NCI-H146 (cell line): ENCODE data around the gene ART4.
A peak's percentile ranks its signal among the peaks of the same experiment; 100 is the strongest.

Experiments used
- DNase-seq: peaks from one replicate; lab custom pipeline; 2025; lab: John Stamatoyannopoulos, UW

Gene ART4

DNA sequence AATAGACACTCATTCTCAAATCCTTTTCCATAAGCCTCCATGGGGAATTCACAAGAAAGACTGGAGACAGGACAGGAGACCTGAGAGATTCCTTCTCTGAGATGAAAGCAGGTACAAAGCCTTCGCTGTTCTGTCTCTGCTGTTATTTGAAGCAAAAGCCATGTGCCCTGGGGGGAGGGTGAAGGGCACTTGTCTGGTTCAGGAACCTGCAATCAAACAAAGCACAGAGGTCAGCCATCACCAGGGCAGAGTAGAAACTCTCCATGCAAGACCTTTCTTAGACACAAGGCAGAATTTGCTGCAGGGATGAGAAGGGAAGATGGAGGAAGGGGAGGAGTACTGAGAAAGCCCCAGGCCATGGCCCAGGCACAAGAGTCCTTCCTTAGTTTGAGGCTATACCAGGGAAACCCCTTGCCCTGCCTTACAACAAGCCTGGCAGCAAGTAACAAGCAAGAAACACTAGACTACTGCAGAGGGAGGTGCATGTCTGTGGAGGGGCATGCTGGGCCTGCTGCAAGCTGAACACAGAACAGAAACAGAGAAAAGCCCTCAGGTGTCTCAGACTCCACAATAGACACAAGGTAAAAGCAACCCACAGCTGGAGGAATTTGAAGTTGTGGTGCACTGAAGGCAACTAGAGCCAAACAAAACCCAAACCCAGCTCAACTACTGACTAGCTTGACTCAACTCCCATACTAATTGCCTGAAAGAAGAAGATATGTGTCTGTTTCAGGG lies 7.8 kb upstream of the ART4 start:
- DNase-seq, result no peak

DNA sequence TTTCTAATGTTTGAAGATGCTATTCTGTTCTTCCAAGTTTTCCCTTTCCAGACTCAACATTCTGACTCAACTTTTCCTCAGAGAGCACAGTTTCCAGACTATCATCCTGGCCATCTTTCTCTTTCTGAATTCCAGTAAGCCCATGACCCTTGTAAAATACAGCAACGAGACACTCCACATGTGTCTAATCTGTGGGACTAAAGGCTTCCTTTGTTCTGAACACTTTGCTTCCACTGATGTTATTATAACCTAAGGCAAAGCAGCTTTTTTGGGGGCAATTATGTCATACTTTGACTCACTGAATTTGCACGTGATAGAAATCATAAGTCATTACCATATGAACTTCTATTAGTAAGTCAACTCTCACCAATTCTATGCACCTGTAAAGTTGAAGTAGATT lies 6.3 kb upstream of the ART4 start:
- DNase-seq, result no peak

DNA sequence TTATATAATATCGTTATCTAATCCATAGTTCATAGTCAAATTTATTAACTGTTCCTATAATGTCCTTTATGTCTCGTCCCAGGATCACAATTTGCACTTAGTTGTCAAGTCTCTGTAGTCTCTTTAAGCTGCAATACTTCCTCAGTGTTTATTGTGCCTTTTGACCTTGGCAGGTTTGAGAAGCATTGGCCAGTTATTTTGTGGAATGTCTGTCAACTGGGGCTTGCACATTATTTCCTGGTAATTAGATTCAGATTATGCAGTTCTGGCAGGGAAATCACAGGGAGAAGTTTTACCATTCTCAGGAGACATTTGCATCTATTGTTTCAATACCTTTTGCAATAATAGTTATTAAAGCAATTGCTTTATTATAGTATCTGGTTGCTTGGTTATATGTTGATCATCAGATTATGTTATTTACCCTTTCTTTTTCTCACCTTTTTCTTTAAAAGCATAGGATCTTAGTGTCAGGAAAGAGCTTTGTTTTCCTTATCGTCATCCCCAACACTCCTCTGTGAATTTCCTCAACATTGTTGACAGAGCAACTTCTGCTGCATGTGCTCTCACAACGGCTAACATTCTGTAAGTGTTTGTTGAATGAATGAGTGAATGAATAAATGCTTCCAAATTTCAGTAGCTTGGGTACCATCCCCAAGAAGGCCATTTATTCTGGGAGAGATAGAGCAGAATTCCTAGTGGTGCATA lies 3.7 kb upstream of the ART4 start:
- no peak for DNase-seq

DNA sequence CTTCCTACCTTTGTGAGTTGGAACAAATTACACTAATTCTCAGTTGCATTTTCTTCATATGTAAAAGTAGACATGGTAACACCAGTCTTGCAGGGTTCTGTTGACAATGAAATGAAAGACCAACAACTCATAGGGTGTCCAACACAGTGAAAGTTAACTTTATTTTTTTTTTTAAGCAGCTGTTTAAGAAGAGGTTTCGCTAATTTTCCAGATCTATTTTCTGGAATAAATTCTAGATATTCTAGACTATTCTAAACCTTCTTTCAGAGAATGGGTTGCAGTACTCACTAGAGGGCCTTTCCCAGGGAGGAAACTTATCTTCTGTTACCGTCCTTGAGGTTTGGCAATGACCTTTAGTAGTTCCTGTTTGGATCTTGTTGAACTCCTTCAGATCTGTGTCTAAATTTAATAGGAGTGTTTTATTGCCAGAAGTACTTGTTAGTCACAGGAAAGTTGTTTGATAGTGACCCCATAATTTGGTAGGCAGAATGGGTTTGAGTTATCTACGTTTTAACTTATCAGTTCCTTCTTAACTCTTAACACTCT lies 2.8 kb upstream of the ART4 start:
- DNase-seq, result no peak

DNA sequence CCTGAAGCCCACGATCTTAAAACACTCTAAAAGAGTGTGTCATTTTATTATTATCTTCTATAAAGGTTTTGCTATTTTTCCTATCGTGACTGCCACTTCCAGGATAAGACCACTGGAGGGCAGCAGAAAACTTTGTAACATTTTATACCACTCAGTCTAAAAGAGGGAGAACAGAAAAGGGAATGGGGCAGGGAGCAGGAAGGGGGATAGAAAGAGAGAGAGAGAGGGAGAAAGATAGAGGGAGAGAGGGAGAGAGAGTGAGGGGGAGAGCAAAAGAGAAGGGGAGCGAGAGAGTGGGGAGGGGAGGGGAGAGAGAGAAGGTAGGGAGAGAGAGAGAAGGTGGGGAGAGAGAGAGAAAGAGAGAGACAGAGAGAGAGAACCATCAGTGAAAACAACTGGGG lies 2.0 kb upstream of the ART4 start:
- DNase-seq, result peak; percentile 43

DNA sequence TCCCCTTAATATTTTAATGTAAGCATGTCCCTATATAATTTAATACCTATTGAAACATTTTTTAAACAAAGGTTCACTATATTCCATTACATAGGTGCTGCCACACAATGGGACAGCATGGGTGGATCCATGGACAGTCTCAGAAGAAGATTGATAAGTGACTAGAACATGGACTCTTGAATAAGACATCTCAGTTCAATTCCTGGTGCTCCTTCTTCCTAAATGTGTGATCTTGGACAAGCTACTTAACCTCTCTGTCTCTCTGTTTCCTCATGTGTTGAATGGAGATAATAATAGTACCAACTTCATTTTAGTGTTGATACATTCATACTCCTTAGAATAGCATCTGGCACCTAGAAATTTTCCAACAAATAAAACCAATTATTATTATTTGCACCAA lies 1.1 kb upstream of the ART4 start:
- DNase-seq, result no peak

DNA sequence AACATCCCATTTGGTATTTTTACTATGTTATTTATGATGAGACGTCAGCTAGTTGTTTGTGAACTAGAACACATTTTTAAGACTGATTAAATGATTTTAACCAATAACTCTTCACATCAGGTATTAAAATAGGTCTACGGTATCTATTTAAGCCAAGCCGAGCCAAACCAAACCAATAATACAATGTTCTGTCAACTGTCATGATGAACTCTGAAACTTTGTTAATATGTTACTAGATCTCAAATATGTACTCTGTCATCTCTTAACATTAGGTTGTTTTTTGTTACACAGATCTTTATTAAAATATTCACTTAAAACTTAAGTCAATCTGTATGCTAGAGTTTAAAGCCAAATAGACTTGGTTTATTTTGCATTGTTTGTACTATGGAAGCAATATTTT lies 1.0 kb downstream of the ART4 start:
- no peak for DNase-seq

DNA sequence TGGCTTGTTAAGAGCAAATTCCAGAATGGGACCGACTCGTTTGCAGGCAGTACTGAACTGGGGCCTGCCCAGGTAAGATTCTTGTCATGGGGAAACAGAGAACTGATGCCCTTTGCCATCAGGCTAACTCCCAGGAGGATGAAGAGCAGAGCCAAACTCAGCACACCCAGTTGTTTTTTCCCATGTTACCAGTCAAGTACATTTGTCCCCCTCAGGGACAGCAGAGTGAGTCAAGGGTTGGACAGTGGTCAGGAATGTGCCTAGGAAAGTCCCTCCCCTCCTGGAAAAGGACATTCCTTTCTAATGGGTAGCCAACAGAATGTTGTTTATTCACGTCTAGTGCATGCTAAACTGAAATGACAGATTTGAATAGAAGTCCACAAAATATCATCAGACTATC lies 1.6 kb downstream of the ART4 start:
- no peak for DNase-seq

DNA sequence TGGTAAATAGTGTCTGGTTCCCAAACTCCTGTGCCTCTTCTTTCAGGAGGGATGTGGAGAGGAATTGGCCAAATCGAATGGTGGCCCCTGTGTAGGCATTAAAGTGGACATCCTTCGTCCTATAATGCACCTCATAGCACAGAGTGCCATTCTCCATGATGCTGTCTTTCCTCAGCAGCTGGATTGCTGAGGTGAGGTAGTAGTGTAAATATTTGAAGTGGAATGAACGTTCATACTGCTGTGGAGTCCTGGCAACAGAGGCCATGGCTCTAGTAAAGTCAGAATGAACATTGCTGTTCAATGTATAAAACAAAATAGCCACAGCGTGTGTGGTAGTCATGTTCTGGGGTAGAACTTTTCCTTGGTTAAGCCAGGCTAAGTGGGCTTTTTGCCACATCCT lies 2.7 kb downstream of the ART4 start:
- DNase-seq, result no peak

DNA sequence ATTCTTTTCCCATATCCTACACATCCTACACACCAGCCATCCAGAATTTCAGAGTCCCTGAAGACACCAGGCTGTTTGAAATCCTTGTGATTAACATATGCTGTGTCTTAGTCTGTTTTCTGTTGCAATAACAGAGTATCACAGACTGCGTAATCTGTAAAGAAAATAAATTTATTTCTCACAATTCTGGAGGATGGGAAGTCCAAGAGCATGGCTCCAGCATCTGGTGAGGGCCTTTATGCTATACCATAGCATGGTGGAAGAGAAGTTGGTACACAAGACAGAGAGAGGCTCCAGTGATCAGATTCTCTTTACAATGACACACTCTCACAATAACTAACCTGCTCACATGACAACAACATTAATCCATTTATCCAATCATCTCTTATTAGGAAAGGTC lies 4.1 kb downstream of the ART4 start:
- DNase-seq, result no peak

DNA sequence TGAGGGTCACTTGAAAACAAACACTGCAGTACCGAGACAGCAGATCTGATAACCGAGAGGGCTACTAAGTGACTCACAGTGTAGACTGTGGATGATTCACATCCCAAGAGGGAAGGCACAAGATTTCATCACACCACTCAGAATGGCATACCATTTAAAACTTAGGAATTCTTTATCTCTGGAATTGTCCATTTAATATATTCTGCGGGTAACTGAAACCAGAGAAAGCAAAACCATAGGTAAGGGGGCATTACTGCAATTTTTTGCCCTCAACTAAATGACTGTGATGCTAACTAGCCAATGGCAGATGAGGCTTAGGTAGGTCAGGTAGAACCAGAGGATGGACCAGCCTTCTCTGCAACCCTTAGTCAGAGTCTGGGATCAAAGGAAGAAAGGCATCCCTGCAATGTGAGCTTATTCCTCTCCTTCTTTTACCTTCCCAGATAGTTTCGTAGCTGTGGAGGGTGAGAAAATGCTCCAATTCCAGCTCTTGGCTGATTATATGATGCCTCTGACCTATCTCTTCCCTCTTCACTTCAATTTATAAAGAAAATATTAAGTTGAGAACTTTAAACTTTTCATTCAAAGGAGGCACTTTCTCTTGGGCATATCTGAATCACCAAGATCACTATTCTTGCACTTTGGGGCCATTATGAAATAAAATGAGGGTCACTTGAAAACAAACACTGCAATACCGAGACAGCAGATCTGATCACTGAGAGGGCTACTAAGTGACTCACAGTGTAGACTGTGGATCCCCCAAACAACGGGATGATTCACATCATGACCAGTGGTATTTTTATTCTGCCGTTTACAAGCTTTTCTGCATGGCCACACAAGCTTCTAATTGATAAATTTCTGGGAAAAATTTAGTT lies 6.8 kb downstream of the ART4 start:
- DNase-seq, result no peak

DNA sequence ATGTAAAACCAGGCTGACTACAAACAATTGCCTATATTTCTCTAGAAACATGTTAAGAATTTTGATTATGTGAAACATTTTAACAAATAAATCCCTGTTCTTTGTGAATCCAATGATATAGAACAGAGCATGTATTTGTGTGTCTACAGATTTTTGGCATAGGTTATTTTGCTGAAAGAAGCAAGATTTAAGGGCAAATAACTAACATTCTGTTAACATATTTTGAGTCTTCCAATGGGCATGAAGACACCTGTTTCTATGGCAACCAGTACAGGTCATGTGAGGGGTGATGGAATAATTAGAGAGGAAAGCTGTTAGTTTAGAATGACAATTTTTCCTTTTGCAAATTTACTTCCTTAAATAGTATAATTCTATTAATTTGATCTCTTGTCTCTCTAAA lies 8.8 kb downstream of the ART4 start:
- DNase-seq, result no peak

DNA sequence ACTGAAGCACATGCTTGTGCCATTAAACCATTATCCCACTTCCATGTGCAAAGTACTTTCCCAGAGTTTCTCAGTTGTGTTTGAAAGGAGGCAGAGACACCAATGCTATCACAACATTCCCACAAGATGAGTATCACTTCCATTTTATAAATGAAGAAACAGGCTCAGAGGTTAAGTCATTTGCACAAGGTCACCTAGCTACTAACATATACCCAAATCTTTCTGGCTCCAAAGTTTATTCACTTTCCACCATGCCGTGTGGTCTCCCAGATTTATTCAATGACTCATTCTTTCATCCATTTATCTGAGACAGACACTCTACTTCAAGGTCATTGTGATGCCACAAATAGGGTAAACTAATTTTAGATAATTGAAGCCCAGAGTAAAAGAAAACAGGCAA lies 9.4 kb downstream of the ART4 start:
- no peak for DNase-seq

DNA sequence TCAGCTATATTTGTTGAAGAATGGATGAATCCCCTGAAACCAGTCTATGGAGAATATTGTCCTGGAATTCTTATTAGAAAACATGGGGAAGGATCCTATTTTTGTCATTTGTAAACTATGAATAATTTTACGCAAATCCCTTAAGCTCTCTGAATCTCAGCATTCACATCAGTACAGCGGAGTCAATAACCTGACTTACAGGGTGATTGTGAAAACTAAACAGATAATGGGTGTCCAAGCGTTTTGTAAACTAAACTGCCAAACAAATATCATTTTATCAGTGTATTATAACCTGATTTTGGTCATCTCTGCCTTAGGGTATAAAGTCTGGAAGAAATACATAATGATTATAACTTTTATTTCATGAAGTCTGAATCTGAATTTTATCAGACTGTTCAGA lies 10.0 kb downstream of the ART4 start:
- no peak for DNase-seq

DNA sequence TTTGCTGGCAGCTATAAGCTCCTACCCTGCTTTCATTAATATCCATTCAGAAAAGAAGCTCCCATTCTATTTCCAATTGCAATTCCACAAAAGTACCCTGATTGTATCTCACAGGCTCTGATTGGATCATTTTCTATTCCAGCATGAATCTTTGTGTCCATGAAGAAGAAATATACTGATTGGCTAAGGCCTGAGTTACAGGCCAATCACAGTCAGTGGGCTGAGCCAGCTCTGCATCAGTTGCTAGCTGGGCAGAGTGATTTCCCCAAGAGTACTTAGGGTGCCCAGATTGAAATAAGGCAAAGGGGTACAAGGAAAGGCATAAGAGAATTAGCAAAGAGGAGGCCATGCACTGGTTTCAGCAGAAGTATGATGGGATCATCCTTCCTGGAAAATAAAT lies 14.4 kb downstream of the ART4 start:
- no peak for DNase-seq

DNA sequence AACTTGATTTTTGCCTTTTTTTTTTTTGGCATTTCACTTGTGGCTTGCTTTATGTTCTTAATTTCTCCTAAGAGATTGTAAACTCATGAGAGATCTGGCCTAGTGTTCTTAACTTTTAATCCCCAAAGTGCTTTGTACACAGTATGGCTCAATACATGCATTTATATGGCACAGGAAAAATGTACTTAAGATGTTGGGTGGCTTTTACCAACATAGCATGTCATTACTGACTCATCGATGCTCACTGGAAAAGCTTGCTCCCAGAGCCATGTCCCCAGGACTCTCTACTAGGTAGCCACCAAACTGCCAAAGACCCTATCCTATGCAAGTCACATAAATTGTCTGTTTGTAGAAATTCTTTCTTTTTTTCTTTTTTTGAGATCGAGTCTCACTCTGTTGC lies 16.3 kb downstream of the ART4 start:
- DNase-seq, result no peak

DNA sequence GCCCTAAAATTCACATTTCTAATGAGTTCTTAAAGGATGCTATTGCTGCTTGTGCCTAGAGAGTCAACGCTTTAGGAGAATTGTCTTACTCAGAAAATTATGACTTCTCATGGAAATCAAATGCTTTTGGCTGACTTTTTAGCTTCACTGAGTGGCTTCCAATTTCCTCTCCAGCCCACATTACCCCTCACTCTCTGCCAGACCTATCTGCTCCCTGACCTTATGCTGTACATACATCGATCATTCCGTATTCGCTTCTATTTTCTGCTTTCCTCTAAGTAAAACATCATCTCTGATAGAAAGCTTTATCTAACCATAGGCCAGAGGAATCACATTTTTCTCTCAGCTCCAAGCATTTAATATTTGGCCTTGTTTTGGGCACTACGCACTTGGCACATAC lies 16.8 kb downstream of the ART4 start:
- no peak for DNase-seq

DNA sequence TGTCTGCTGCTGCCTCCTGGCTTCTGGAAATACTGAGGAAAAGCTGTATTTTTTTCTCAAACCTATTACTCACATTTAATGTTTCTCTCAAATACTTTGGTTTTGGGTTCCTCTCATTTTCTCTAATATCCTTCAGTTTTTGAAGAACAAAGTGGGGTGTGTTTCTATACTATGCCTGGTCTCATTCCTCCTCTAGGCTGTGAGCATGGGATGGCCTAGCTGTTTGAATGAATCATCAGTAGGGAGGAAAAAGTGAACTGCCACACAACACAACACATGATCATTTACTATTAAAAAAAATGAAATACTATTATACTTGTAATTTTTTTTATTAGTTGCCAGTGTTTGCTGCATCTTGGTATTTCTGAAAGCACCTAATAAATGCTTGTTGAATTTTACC lies 18.1 kb downstream of the ART4 start:
- no peak for DNase-seq

DNA sequence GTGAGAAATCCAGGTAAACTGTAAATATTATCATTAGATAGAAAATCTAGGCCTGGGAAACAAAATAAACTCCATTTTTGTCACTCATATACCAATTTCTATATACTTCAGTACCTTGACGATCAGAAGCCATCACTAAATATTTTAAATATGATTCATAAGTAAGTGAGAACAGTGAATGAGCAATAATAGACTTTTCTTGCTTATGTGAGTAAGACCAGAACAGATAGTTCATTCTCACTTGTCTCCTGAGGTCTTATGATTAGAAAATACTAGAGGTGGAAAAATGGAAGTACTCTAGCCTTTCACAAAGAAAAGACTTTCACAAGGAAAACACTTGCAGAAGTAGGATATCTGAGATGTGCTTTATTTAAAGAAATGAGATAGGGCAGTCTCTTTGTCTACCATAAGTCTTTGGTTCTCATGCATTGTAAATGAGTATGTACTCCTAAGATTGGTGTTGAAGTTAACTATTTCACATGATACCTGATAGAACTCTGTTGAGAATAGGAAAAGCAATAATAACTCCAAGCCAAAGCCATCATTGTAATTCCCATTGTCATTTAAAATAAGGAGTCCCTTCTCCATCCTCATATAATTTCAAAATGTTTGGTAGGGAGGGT lies 19.2 kb downstream of the ART4 start:
- no peak for DNase-seq

DNA sequence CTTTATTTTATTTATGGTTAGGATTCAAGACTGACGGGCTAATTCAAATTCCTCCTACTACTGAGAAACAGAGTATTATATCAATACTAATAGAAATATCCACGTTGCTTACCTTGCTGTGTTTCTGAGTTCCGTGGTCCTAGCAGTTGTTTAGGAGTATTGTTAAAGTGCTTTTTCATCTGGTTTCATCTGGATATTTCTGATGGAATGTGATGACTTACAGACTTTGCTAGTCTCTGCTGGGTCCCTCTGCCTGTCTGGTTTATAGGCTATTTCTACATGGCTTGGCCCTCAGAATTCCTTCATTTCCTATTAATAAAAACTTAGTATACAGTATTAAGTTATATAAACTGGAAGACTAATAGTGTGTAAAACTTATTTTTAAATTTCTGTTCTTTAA lies 29.3 kb downstream of the ART4 start, which contains the start of gene SMCO3:
SMCO3 (minus strand) TSS at position 169 of the 400 bp plus-strand sequence. CDS start 7,502 bp downstream, outside the sequence.
- no peak for DNase-seq

DNA sequence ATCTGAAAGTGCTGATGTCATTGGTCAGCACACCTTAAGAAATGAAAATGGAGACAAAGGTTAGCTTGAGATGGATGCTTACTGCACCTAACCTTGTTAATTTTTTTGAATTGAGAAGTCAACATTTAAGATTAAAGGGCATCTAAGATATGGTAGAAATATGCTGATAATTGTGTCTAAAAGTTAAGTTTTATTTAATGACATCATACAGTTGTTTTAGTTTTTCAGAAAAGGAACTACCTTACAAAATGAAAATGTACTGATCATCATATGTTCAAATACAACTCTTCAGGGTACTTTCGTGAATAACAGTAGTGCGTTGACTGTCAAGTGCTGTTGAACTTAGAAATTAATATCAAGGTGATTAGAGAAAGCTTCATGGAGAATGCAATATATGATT lies 31.8 kb downstream of the ART4 start:
- no peak for DNase-seq

DNA sequence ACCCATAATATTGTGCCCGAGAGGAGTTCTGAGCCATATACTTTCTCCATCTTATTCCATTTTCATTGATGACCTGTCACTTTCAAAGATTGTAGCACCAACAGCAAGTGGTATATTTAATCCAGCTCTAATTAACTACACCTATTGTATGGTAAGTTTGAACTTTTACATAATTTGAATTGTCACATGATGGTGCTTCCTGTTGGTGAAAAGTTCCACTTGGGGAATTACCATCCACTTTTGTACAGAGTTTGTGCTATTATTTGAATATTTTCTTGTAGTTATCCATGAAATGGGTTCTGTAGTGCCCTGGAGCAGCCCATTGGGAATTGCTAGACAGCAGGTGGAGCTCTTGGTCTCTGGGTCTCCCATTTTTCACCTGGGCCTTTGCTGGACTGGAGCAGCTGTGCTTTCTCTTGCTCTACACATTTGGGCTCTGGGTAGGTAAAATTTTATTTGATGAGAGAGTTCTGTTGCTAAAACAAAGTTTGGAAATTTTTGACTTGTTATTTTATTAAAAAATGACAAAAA lies 32.3 kb downstream of the ART4 start:
- peak; percentile 9 for DNase-seq
